OCI-LY1 (cell line): ENCODE data around the gene TUBD1.

Experiments used
- EZH2 ChIP-seq: fragments of 200-600 bp; sonication (generic), shearing (Covaris generic); IDR thresholded peaks from 2 replicates; pipeline ENCODE4 v1.8.0; 2017; ENCODE audit warnings: borderline replicate concordance, mixed run types, mild to moderate bottlenecking, antibody characterized with exemption, low read length, moderate library complexity, mixed read lengths
- TF ChIP-seq, protein P1 (sequence below): fragments of 200-600 bp; sonication (generic), shearing (Covaris generic); IDR thresholded peaks from 2 replicates; pipeline ENCODE4 v1.5.1; 2017; ENCODE audit warnings: mild to moderate bottlenecking, antibody characterized with exemption, low read length, moderate library complexity, mixed read lengths

DNA sequence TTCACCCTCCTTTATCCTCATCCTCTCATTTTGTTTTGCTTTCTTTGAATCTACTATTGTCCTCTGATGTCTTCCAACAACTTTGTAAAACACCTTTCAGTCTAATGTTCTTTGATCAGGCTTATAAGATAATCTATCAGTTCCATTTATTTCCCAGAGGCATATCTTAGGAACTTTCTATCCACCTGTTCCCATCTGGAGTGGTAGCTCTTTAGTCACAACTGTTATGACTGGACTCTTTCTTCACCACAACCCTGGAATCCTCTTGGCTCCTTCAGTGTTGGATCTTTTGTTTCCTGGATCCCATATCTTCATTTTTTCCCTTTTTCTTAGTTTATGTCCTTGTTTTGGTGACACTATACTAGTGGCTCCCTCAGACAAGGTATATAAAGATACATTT is 23.7 kb upstream of the TUBD1 start:
- no peak for TF ChIP-seq EZH2
- TF ChIP-seq, protein P1, sequence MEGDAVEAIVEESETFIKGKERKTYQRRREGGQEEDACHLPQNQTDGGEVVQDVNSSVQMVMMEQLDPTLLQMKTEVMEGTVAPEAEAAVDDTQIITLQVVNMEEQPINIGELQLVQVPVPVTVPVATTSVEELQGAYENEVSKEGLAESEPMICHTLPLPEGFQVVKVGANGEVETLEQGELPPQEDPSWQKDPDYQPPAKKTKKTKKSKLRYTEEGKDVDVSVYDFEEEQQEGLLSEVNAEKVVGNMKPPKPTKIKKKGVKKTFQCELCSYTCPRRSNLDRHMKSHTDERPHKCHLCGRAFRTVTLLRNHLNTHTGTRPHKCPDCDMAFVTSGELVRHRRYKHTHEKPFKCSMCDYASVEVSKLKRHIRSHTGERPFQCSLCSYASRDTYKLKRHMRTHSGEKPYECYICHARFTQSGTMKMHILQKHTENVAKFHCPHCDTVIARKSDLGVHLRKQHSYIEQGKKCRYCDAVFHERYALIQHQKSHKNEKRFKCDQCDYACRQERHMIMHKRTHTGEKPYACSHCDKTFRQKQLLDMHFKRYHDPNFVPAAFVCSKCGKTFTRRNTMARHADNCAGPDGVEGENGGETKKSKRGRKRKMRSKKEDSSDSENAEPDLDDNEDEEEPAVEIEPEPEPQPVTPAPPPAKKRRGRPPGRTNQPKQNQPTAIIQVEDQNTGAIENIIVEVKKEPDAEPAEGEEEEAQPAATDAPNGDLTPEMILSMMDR: no peak
